ENCODE measurements around the gene FUT3. TPM values are rescaled to one million over a fixed set of nuclear protein-coding genes. Genes with fewer than 3 reads are reported as not detected.
A peak's percentile ranks its signal among the peaks of the same experiment; 100 is the strongest.

The FUT3 gene
- total RNA-seq, 1 experiment from 2014 or later: 0.34 TPM

DNA sequence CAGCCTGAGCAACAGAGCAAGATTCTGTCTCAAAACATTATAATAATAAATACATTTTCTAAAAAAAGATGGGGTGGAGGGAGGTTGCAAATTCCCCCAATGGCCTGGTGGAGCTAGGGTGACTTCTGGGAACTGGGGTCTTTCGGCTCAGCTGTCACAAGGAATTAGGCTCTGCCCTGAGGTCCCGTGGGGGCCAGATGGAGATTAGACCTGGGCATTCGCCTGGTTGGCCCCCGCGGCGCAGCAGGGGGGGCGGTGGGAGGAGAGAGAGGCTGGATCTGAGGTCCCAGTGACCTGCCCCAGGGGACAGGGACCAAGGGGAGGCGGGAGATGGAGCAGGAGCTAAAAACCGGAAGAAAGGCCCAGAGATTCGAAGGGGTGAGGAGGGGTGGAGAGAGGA is 26.5 kb downstream of the FUT3 start:
- Histone ChIP-seq H3K27me3 (replicated peaks; ENCODE audit: control insufficient read depth, insufficient read depth, low read length) (no peaks in the 10 kb centered on the region), H3K36me3 (ENCODE audit: control insufficient read depth, insufficient read depth, low read length) (no peaks in the 10 kb centered on the region), H3K9me3 (no peaks in the 10 kb centered on the region), H3K4me1 (peaks cover 5% of the 10 kb centered on the region; the same call in 1 of the 2 replicates), H3K4me3 (ENCODE audit: low read depth, low read length) (no peak overlapping the region)
- intact Hi-C loops (cut with micrococcal nuclease; ENCODE audit: unreplicated experiment): loop anchor here (5.0 kb wide), 1 partner anchor 78 kb away; the partner anchor contains the start of genes NDUFA11 and VMAC
- CTCF ChIA-PET: interaction anchor here (1.9 kb wide), 1 partner anchor 21 kb away, joined by 6 read pairs; no protein-coding TSS in a partner anchor
- H3K4me1 Mint-ChIP-seq (ENCODE audit: low read depth, unreplicated experiment): peaks cover 7% of the 10 kb centered on the region
- no peak for DNase-seq
- BruUV-seq (replicated peaks): no TSS peak
- TF ChIP-seq, protein P1, sequence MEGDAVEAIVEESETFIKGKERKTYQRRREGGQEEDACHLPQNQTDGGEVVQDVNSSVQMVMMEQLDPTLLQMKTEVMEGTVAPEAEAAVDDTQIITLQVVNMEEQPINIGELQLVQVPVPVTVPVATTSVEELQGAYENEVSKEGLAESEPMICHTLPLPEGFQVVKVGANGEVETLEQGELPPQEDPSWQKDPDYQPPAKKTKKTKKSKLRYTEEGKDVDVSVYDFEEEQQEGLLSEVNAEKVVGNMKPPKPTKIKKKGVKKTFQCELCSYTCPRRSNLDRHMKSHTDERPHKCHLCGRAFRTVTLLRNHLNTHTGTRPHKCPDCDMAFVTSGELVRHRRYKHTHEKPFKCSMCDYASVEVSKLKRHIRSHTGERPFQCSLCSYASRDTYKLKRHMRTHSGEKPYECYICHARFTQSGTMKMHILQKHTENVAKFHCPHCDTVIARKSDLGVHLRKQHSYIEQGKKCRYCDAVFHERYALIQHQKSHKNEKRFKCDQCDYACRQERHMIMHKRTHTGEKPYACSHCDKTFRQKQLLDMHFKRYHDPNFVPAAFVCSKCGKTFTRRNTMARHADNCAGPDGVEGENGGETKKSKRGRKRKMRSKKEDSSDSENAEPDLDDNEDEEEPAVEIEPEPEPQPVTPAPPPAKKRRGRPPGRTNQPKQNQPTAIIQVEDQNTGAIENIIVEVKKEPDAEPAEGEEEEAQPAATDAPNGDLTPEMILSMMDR (IDR thresholded peaks at IDR 0.05; ENCODE audit: insufficient read depth in 1 of 2, low read depth in 1 of 2, low read length in 1 of 2, severe bottlenecking in 1 of 2, unreplicated experiment in 1 of 2): no peak
- POLR2A ChIA-PET: no interaction called here
- H3K36me3 Mint-ChIP-seq (ENCODE audit: insufficient read depth, unreplicated experiment): peaks cover 12% of the 10 kb centered on the region
- H3K27ac Mint-ChIP-seq (ENCODE audit: unreplicated experiment): no peak overlapping the region
- no peak overlapping the region for H3K4me3 Mint-ChIP-seq (ENCODE audit: unreplicated experiment)
- H3K9me3 Mint-ChIP-seq (ENCODE audit: unreplicated experiment): no peaks in the 10 kb centered on the region
- no peaks in the 10 kb centered on the region for H3K27me3 Mint-ChIP-seq (ENCODE audit: insufficient read depth, unreplicated experiment)

DNA sequence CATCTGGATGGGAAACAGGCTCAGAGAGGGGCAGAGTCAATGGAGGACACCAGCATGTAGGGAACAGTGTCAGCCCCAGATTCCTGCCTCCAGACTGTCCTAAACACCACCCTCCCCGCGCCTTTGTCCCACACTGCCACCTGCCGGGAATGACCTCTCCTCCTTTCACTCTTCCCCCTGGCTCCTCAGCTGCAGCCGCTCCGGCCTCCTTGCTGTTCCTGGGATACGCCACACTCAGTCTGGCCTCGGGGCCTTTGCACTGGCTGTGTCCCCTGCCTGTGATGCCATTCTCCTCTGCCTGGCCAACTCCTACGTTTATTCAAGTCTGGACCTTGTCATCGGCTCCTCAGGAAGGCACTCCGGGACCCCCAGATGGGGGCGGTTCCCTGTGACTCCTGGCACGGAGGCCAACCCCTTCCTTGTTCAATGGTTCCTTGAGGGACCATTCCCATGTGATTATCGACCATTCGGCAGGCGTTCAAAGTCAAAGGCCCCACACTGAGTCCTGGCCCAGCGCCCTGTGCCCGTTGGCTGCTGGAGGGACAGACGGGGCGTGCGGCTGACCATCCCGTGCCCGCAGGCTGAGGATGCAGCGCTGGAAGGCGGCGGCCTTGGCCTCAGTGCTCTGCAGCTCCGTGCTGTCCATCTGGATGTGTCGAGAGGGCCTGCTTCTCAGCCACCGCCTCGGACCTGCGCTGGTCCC is 27.5 kb downstream of the FUT3 start:
- H3K4me3 Mint-ChIP-seq (ENCODE audit: unreplicated experiment): no peak overlapping the region
- peak; percentile 74 to 75 for DNase-seq
- CTCF ChIA-PET: interaction anchor here (1.9 kb wide), 1 partner anchor 20 kb away, joined by 6 read pairs; no protein-coding TSS in a partner anchor

DNA sequence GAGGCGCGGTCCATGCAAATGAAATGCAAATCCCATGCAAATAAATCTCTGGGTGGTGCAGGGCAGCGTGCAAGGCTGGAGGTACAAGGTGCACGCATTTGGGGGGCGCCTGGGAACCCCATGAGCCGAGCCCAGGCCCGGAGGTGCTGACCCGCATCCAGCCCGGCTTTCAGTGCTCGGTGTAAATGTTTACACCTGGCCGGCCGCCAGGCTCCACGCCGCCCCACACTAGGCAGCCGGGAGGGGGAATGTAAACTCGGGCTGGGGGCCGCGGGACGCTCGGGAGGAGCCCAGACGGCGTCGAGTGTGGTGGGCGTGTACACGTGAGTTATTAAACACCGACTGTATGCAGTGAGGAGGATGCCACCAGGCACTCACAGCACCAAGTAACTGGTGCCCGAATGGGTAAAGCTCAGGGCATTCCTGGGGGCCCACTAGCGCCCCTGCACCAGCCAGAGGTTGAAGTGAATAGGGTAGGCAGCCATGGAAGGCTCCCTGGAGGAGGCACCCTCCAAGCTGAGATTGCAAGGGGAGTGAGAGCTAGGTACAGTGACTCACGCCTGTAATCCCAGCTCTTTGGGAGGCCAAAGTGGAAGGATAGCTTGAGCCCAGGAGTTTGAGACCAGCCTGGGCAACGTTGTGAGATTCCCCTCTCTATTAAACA is 28.9 kb downstream of the FUT3 start:
- intact Hi-C loops (cut with micrococcal nuclease; ENCODE audit: unreplicated experiment): no loop called here
- H3K36me3 ChIP-seq (ENCODE audit: control insufficient read depth, insufficient read depth, low read length): no peaks in the 10 kb centered on the region

More for the DNA sequence above, 27.5 kb downstream of the FUT3 start:
- H3K27me3 Mint-ChIP-seq (ENCODE audit: insufficient read depth, unreplicated experiment): no peaks in the 10 kb centered on the region
- Histone ChIP-seq H3K36me3 (ENCODE audit: control insufficient read depth, insufficient read depth, low read length) (no peaks in the 10 kb centered on the region), H3K9me3 (no peaks in the 10 kb centered on the region), H3K27me3 (replicated peaks; ENCODE audit: control insufficient read depth, insufficient read depth, low read length) (no peaks in the 10 kb centered on the region), H3K4me3 (ENCODE audit: low read depth, low read length) (no peak overlapping the region), H3K4me1 (peaks cover 5% of the 10 kb centered on the region; the same call in 1 of the 2 replicates)
- TF ChIP-seq, protein P1 (IDR thresholded peaks at IDR 0.05; ENCODE audit: insufficient read depth in 1 of 2, low read depth in 1 of 2, low read length in 1 of 2, severe bottlenecking in 1 of 2, unreplicated experiment in 1 of 2): peak; percentile 29 to 61
- H3K36me3 Mint-ChIP-seq (ENCODE audit: insufficient read depth, unreplicated experiment): peaks cover 10% of the 10 kb centered on the region
- no peak overlapping the region for H3K27ac Mint-ChIP-seq (ENCODE audit: unreplicated experiment)
- intact Hi-C loops (cut with micrococcal nuclease; ENCODE audit: unreplicated experiment): loop anchor here (1.0 kb wide), 1 partner anchor 19 kb away; no protein-coding TSS in a partner anchor
- BruUV-seq (replicated peaks): no TSS peak
- peaks cover 7% of the 10 kb centered on the region for H3K4me1 Mint-ChIP-seq (ENCODE audit: low read depth, unreplicated experiment)
- POLR2A ChIA-PET: no interaction called here
- no peaks in the 10 kb centered on the region for H3K9me3 Mint-ChIP-seq (ENCODE audit: unreplicated experiment)

More for the DNA sequence above, 28.9 kb downstream of the FUT3 start:
- Mint-ChIP-seq H3K4me3 (ENCODE audit: unreplicated experiment) (no peak overlapping the region), H3K9me3 (ENCODE audit: unreplicated experiment) (no peaks in the 10 kb centered on the region), H3K36me3 (ENCODE audit: insufficient read depth, unreplicated experiment) (no peaks in the 10 kb centered on the region), H3K27me3 (ENCODE audit: insufficient read depth, unreplicated experiment) (no peaks in the 10 kb centered on the region), H3K27ac (ENCODE audit: unreplicated experiment) (no peak overlapping the region), H3K4me1 (ENCODE audit: low read depth, unreplicated experiment) (peaks cover 5% of the 10 kb centered on the region)
- POLR2A ChIA-PET: no interaction called here
- Histone ChIP-seq H3K9me3 (no peaks in the 10 kb centered on the region), H3K4me1 (peaks cover 4% of the 10 kb centered on the region; the same call in 1 of the 2 replicates), H3K27me3 (replicated peaks; ENCODE audit: control insufficient read depth, insufficient read depth, low read length) (no peaks in the 10 kb centered on the region), H3K4me3 (ENCODE audit: low read depth, low read length) (no peak overlapping the region)
- CTCF ChIA-PET: interaction anchor here (1.1 kb wide), 1 partner anchor 18 kb away, joined by 8 read pairs; no protein-coding TSS in a partner anchor
- TF ChIP-seq, protein P1 (IDR thresholded peaks at IDR 0.05; ENCODE audit: insufficient read depth in 1 of 2, low read depth in 1 of 2, low read length in 1 of 2, severe bottlenecking in 1 of 2, unreplicated experiment in 1 of 2): no peak
- DNase-seq: no peak
- no TSS peak for BruUV-seq (replicated peaks)

Measured in Caco-2 (cell line).